ENCODE measurements around the gene FSTL1. TPM values are rescaled to one million over a fixed set of nuclear protein-coding genes. Genes with fewer than 3 reads are reported as not detected.

FSTL1 gene
- total and polyA plus RNA-seq, 2 of the 8 experiments (the other 6 are each of a cell fraction or from before 2014, with no cell fraction given) = 158 to 516 TPM

GRCh38 chr3:120352017-120352416, 98.8 kb downstream of the FSTL1 start (continued):
- TF ChIP-seq CHD7 (IDR thresholded peaks at IDR 0.05; ENCODE audit: insufficient replicate concordance, low read length) = no peak
- TF ChIP-seq NRF1 (IDR thresholded peaks at IDR 0.05; ENCODE audit: low read depth, low read length) = no peak
- TF ChIP-seq KDM5A (IDR thresholded peaks at IDR 0.05; ENCODE audit: low read length) = no peak
- no peak for TF ChIP-seq YY1 (IDR thresholded peaks at IDR 0.05; ENCODE audit: low read depth, low read length)
- no peak for TF ChIP-seq MAX (IDR thresholded peaks at IDR 0.05)
- no peak for TF ChIP-seq CBX5 (IDR thresholded peaks at IDR 0.05; ENCODE audit: low read depth, low read length)
- TF ChIP-seq TCF12 (IDR thresholded peaks at IDR 0.05; ENCODE audit: low read depth, low read length) = no peak
- no peak for TF ChIP-seq CEBPB (IDR thresholded peaks at IDR 0.05; ENCODE audit: low read depth, low read length)
- TF ChIP-seq FOSL1 (IDR thresholded peaks at IDR 0.05; ENCODE audit: insufficient read depth, low read depth, low read length) = no peak
- no peak for TF ChIP-seq KDM4A (IDR thresholded peaks at IDR 0.05; ENCODE audit: low read depth, low read length, severe bottlenecking)
